GM11168 (cell line): ENCODE measurements around the gene WAPL.

Source experiments
- in situ Hi-C: fragments of 300-500 bp; cut with MboI; formaldehyde crosslinking; loops from one replicate; pipeline ENCODE4 v1.12.0; 2022; ENCODE audit warnings: low sequenced_read_pairs; ENCODE audit not compliant: unreplicated experiment

The WAPL gene

DNA sequence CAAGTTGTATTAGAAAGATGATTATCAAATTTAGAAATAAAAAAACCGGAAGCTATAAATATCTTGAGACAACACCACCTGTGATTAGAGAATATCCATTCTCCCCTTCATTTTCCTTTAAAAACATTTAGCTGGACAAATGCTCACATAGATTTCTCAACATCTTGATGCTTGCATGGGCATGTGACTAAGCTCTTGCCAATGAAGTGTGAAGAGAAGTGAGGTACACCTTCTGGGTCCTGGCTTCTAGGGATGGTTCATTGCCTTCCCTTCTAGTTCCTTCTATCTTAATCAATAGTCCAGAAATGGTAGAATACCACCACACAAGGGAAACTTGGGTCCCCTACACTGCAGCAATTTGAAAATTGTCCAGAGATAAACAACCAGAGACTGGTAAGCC, 41.0 kb downstream of the WAPL start:
- in situ Hi-C loops: no loop called here

DNA sequence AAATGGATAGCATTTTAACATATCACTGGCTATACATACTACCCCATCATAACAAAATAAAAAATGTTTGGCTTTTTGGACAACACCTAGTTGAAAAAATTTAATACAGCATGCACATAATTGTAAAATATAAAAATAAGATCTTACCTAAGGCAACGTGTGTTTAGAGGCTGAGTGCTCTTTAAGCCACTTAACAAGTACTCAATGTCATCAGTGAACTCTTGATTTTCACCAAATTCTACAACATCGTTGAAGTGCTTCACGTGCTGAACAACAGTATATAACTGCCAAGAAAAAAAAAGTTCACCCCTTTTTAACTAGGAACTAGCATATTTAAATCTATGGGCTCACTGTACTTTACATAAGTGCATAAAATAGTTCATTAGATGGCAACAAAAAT, 49.5 kb downstream of the WAPL start:
- in situ Hi-C loops: no loop called here

DNA sequence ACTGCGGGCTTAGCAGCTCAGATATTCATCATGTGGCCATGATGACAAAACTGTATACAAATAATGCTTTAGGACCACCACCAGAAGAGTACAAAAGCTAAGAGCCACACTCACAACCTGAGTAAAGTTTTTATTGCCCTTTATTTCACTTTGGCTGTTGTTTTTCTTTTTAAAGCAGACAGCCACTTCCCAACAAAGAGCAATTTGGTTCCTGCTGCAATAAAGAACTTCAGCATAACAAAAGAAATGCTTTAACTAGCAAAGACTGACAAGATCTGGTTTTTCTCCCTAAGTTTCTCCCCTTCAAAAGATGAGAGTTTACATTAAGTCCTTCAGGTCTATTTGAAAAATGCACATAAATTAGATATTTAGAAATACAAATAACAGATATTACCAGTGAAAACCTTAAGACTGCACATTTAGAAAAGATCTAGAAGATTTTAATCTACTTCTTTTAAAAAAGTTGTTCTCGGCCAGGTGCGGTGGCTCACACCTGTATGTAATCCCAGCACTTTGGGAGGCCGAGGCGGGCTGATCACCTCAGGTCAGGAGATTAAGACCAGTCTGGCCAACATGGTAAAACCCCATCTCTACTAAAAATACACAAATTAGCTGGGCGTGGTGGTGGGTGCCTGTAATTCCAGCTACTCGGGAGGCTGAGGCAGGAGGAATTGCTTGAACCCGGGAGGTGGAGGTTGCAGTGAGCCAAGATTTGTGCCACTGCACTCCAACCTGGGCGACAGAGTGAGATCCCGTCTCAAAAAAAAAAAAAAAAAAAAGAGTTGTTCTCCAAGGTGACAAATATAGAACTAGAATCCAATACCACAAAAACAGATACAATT, 59.4 kb downstream of the WAPL start:
- in situ Hi-C loops: no loop called here

DNA sequence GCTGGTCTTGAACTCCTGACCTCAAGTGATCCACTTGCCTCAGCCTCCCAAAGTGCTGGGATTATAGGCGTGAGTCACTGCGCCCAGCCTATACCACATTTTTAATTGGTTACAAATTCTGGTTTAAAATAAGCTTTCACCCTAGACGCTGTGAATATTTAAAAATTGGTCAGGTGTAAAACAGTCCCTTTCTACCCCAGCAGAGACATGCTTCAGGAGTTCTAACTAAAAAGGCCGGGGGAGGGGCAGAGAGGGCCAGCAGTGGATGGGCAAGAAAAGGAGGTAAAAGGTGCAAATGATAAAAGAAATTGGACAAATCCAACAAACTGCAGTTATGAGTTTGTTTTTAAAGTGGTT, 70.0 kb downstream of the WAPL start:
- in situ Hi-C loops: no loop called here

DNA sequence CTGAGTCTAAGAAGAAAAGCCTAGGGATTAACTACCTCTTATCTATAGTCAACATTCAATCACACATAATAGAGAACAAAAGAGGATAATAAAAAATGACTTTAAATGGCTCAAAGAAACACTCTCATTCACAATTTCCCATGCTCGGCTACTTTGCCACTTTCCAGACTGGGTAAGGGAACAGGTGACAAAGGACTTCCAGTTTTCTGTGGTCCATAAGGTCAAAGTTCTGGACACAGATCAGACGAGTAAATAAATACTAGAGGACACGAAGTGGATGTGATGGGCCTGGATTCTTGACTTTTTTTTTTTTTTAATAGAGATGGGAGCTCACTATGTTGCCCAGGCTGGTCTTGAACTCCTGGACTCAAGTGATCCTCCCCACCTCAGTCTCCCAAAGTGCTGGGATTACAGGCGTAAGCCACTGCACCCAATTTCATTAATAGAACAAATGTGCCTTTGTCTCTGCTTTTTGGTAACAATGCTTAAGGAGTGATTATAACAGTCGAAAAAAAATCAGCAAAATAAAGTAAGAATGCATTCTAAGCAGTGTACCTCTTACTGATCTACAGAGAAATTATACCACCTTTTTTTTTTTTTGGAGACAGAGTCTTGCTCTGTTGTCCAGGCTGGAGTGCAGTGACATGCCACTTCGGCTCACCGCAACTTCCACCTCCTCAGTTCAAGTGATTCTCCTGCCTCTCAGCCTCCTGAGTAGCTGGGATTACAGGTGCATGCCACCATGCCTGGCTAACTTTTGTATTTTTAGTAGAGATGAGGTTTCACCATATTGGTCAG, 70.6 kb downstream of the WAPL start:
- in situ Hi-C loops: no loop called here

DNA sequence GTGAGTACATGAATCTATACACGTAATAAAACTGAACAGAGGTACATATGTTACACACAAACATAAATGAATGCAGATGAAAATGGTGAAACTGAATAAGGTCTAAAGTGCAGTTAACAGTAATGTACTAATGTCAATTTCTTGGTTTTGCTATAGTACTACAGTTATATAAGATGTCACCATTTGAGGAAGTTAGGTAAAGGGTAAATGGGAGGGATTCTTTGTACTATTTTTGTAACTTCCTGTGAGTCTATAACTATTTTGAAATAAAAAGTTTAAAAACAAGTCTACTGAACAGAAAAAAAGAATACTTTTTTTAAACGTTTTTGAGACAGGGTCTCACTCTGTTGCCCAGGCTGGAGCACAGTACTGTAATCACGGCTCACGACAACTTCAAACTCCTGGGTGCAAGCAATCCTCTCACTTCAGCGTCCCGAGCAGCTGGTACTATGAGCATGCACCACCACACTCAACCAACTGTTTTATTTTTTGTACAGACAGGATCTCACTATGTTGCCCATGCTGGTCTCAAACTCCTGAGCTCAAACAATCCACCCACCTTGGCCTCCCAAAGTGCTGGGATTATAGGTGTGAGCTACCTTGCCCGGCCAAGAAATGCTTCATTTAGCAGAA, 71.5 kb downstream of the WAPL start:
- in situ Hi-C loops: no loop called here

DNA sequence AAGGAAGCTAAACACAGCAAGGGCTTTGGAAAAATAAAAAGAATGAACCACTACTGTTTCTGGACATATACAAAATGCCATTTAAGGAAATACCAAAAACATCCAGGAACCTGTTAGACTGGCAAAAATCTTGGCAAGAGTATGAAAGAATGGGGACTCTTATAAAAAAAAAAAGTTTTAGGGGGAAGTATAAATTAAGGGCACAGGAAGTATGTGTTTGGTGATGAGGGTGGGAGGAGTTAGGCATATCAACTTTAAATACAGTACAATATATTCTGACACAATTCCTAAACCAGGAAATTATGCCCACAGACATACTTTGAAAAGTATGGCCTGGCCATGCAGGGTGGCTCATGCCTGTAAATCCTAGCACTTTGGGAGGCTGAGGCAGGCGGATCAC, 74.2 kb downstream of the WAPL start:
- in situ Hi-C loops: no loop called here

DNA sequence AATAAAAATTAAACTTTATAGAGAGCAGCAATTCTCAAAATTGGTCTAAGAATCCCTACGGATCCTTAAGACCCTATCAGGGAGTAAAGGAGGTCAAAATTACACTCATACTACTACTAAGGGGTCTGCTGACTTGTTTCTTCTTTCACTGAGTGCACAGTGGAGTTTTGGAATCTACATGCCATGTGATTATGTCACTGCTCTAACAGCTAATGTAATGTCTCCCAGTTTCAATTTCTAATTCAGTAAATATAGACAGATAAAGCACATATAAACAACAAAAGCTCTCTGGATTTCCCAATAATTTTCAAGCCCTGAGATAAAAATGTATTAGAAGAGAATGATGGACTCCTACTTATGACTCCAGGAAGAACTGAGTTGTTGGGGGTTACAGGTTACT, 74.6 kb downstream of the WAPL start:
- in situ Hi-C loops: no loop called here

DNA sequence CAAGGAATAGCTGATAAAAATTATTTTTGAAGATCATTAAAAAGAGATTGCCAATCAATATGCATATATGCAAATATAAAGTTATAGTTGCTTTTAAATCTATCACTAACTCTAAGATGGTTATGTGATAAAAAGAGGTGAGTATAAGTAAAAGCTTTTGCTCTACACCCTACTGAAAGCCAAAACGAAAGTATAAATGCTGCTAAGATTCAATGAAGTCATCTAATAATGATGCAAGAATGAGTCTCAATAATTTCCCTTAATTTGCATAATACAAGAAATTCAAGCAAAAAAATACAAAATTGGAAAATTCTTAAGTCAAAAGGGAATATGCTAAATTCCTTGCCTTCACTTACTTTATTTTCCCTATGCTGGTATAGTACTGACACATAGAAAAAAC, 75.2 kb downstream of the WAPL start:
- in situ Hi-C loops: no loop called here

DNA sequence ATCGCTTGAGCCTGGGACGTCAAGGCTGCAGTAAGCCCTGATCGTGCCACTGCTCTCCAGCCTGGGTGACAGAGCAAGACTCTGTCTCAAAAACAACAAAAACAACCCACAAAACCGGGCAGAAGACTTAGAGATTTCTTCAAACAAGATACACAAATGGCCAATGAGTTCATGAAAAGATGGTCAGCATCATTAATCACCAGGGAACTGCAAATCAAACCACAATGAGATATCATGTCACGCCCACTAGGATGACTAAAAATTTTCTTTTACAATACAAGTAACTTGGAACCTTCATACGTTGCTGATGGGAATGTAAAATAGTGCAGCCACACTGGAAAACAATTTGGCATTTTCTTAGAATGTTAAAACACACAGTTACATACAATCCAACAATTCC, 77.7 kb downstream of the WAPL start:
- in situ Hi-C loops: no loop called here

DNA sequence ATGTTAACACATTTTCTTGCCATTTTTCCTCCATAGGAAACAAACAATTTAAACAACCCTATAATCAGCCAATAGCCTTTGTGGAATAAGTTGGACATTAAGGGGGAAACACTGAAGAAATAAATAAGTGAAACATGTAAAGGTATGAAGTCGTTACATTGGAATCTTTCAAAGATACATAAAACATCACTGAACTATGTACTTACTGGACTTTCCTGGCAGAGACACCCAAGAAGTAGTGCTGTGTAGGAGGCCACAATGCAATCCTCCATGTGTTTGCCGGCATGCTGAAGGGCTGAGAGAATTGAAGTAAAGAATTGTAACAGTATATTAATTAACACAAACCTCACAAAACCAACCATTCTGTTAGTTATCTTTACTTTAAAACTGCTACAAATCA, 78.5 kb downstream of the WAPL start:
- in situ Hi-C loops: no loop called here

DNA sequence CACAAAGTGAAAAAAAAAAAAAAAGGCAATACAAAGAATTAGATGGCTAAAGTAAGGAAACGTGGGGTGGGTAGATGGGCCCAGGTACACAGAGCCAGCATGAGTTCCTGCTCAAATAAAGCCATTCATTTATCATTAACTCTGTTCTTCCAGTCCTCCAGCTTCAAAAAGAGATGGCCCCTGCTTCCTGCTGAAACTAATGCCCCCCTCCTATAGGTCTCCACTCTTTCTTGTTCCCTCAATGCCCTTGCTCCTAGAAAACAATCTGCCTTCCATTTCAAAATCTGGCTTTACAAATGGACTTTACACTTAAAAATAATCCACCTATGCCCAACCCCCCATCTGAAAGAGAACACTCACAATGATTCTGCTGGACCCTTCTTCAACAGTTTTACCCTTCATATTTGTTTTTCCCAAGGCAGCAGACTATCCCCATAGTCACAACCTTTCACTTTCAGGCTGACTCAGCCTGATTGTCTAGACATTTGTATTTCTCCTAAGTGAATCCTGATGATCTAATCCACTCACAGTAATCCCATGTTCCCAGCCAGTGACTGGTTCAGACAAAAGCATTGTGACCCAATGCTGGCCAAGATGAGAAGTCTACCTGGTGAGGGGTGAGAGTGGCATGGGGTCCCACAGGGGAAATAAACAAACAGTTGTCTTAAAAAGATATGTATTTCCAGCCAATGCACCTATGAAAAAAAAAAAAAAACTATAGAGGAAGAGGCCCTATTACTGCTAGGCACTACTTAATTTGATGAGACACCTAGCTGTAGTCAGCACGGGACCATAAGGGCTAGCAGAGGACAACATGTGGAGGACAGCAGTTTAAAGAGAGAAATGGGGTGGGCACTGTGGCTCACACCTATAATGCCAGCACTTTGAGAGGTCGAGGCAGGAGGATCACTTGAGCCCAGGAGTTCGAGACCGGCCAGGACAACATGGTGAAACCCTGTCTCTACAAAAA, 80.4 kb downstream of the WAPL start:
- in situ Hi-C loops: no loop called here

DNA sequence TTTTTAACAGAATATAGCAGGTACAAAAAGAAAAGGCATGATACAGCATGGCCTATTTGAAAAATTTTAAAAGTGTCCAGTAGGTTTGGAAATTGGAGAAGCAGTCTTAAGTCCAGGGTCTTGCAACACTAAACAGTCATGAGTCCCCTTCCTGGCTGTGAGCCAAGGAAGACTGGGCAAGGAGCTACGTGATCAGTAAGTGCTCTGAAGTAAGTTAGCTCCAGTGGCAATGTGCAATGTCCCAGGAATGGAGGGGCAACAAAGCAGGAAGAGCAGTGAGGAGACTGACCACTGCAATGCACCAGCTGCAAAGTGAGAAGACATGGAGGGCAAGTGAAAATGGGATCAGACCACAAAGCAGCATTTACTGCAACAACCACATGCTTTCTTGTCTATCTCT, 82.0 kb downstream of the WAPL start:
- in situ Hi-C loops: no loop called here

DNA sequence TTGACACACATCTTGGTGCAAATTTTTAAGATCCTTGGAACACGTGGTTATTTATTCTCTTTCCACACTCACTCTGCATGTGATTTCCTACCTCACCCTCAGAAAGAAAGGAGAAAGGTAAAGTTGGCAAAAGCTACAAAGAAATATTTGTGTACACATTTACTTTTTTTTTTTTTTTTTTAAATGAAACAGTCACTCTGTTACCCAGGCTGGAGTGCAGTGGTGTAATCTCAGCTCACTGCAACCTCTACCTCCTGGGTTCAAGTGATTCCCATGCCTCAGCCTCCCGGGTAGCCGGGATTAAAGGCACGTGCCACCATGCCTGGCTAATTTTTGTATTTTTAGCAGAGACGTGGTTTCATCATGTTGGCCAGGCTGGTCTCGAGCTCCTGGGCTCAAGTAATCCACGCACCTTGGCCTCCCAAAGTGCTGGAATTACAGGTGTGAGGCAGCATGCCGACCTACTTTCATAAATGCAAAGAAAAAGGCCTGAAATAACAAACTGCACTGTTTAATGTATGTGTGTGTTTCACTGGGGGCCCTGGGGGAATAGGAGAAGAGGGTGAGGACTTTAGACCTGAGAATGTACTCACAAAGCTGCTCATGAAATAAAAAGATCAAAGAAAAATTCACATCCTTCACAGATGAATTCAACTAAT, 83.4 kb downstream of the WAPL start:
- in situ Hi-C loops: no loop called here

DNA sequence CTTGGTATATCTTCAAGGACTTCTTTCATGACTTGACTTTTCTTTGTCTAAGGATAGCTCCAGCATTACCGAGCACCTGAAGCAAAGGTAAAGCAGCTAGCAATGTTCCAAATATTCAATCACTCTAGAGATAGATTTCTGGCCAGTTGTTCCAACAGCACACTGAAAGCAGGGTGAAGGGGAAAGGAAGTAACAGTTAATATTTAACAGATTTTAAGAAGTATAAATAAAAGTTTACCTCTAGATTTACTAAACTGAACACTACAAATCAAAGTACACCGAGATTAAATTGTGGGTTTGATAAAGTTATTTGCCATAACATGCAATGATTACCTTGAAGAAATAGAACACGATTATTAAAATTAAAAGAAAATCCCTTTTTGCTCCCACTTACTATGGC, 84.1 kb downstream of the WAPL start:
- in situ Hi-C loops: no loop called here

DNA sequence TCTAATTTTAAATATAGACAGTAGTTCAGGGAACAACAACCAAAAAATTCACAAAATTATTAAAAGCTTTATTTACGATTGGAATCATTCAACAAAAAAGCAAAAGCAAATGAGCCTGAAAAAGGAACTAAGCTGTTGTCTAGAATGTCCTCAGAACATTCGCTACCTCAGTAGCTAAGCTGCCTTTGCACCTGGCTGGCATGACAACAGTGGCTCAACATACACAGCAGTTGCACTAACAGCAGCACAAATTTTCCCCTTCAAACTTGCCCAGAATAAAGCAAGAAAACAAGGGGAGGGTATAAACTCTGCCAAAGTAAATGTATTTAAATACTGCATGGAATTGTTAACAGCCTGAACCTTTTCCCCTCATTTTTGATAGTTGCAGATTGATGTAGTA, 84.6 kb downstream of the WAPL start:
- in situ Hi-C loops: no loop called here

DNA sequence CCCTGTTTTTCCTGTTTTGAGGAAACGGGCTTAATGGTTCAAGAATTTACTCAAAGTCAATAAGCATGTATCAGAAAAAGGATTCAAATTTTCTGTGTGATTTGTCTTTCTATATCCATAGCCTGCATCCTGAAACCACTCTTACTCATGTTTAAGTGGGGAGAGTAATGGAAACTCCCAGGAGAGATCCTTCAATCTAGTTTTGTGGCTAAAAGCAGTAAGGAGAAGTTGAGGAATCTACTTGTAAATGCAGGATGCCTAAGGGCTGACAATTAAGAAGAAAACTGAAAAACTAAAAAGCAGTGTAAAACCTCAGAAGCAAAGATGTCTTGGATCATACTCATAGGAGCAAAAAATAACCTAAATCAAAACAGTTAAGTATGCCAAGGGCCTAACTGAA, 86.9 kb downstream of the WAPL start:
- in situ Hi-C loops: no loop called here

DNA sequence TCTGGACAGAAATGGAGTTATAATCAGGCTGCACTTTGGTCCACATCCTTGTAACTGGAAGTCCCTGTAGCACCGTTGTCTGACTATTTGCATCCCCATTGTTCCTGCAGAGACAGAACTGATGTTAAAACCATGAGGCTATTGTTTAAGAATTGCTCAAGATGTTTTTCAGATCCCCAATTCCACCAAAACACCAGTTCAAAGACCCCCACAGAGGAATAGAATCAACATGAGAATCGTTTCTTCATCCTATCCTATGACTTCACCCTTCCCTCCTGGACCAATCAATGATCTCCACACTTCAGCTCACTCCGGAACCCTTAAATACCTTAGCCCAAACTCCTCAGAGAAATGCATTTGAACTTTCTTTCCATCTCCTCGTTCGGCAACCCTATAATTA, 97.9 kb downstream of the WAPL start:
- in situ Hi-C loops: no loop called here

DNA sequence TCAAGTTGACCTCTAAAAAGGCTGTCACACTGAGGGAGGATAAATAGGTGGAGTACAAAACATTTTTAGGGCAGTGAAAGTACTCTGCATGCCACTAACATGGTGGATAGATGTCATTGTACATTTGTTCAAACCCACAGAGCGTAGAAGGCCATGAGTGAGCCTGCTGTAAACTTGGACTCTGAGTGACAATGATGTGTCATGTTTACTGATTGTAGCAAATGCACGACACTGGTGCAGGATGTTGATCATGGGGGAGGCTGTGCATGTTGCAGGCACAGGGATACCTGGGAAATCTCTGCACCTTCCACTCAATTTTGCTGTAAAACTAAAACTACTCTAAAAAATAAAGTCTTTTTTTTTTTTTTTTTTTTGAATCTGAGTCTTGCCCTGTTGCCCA, 102.5 kb downstream of the WAPL start:
- in situ Hi-C loops: no loop called here

DNA sequence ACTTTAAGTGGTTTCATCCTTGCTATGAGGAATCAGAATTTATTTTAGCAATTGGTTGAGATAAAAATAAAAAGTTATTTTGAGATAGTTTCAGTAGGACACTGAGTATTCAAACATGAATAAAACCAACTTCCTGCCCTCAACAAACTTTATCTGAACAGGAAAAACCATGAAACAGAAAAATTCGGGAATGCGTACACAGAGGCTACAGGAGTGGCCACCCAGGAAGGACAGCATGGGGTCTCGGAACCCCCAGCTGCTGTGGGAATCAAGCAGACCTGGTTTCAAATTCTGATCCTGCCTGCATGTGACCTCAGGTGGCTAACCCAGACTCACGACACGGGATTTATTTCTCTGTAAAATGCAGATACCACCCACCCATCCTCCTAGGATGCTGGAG, 106.0 kb downstream of the WAPL start:
- in situ Hi-C loops: no loop called here
